Measurements from ENCODE around the gene PSMD1.

- TF ChIP-seq CTCF (IDR thresholded peaks at IDR 0.05; ENCODE audit: poor library complexity, severe bottlenecking) (no peak), REST (IDR thresholded peaks at IDR 0.05; ENCODE audit: borderline replicate concordance) (no peak), TAF1 (IDR thresholded peaks at IDR 0.05; ENCODE audit: low read depth) (no peak), EZH2 (IDR thresholded peaks at IDR 0.05; ENCODE audit: borderline replicate concordance, insufficient read depth, low read length, poor library complexity, severe bottlenecking) (no peak)
Observed at GRCh38 chr2:231088754-231089153, 32.1 kb downstream of the PSMD1 start.
